Smooth muscle cell (in vitro differentiated cells): ENCODE measurements around the gene GDPD2. TPM values are rescaled to one million over a fixed set of nuclear protein-coding genes. Genes with fewer than 3 reads are reported as not detected.

Experiments used
- DNase-seq: peaks from one replicate; lab custom pipeline; 2025; ENCODE audit not compliant: unreplicated experiment; lab: John Stamatoyannopoulos, UW
- H2AFZ ChIP-seq: fragments of 200-600 bp; sonication (generic); 2 replicates; pipeline ENCODE4 v1.6.0; 2016; ENCODE audit warnings: antibody characterized with exemption, low read depth, mild to moderate bottlenecking
- H3F3A ChIP-seq: fragments of 200-600 bp; sonication (generic); 2 replicates; pipeline ENCODE4 v1.6.0; 2017; ENCODE audit warnings: antibody characterized with exemption, low read depth
- H3K27ac ChIP-seq: fragments of 200-600 bp; sonication (generic); 2 replicates; pipeline ENCODE4 v1.5.1; 2016; ENCODE audit warnings: low read depth, mild to moderate bottlenecking
- H3K27me3 ChIP-seq: fragments of 200-600 bp; sonication (generic); 2 replicates; pipeline ENCODE4 v1.6.1; 2016; ENCODE audit warnings: low read depth, mild to moderate bottlenecking
- H3K36me3 ChIP-seq: fragments of 200-600 bp; sonication (generic); 2 replicates; pipeline ENCODE4 v1.5.1; 2016; ENCODE audit warnings: low read depth
- H3K4me1 ChIP-seq: fragments of 200-600 bp; sonication (generic); 2 replicates; pipeline ENCODE4 v1.5.1; 2016; ENCODE audit warnings: low read depth
- H3K4me2 ChIP-seq: fragments of 200-600 bp; sonication (generic); 2 replicates; pipeline ENCODE4 v1.6.0; 2016; ENCODE audit warnings: mild to moderate bottlenecking
- H3K4me3 ChIP-seq: fragments of 200-600 bp; sonication (generic); 2 replicates; pipeline ENCODE4 v1.5.1; 2016; ENCODE audit warnings: mild to moderate bottlenecking
- H3K79me2 ChIP-seq: fragments of 200-600 bp; sonication (generic); 2 replicates; pipeline ENCODE4 v1.6.0; 2016; ENCODE audit warnings: low read depth, mild to moderate bottlenecking
- H3K9ac ChIP-seq: fragments of 200-600 bp; sonication (generic); 2 replicates; pipeline ENCODE4 v1.6.0; 2016; ENCODE audit warnings: low read depth
- H3K9me3 ChIP-seq: fragments of 200-600 bp; sonication (generic); replicated peaks from 2 replicates; pipeline ENCODE4 v1.5.1; 2016; ENCODE audit warnings: low read depth
- H4K20me1 ChIP-seq: fragments of 200-600 bp; sonication (generic); 2 replicates; pipeline ENCODE4 v1.6.0; 2016; ENCODE audit warnings: low read depth
- WGBS: methylation state at CpG from one replicate; pipeline ENCODE4 v1.1.7; 2016; ENCODE audit warnings: low lambda C conversion rate; 5-methylcytosine and 5-hydroxymethylcytosine counted together
- polyA plus RNA-seq: library from polyadenylated mRNA; unstranded; fragments of >200 nt; fragmentation: Nextera tagmentation; extraction: Ambion mirVana; gene quantifications from 2 replicates; pipeline ENCODE4 v1.2.1, GENCODE V29; 2016
- total RNA-seq: library from RNA; depleted of rRNA; stranded (reverse); fragments of >200 nt; gene quantifications from 2 replicates; pipeline ENCODE4 v1.2.3, GENCODE V29; 2014
- TF ChIP-seq, protein P1 (sequence below): fragments of 200-600 bp; sonication (generic); IDR thresholded peaks from 2 replicates; pipeline ENCODE4 v1.5.1; 2017; ENCODE audit warnings: borderline replicate concordance, mild to moderate bottlenecking, antibody characterized with exemption; ENCODE audit not compliant: insufficient read depth, poor library complexity, severe bottlenecking

GDPD2 gene
- total and polyA plus RNA-seq, 2 experiments from 2014 or later: not detected

DNA sequence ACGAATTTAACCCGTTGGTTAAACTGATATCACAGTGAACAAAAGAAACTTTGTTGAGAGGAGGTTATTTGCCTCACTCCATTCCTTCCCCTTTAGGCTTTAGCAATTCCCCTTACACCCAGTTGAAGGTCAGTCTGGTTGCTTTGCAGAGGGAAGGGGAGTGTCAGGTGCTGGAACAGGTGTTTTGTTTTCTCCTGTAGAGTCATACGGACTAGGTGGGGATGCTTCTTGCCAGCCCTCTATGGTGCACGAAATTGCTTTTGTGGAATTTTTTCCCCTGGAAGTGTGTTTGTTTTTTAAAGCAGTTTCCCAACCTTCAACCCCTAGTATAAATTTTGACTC is 54.6 kb downstream of the GDPD2 start:
- no peak overlapping the region for H3K4me3 ChIP-seq
- H3K36me3 ChIP-seq: no peaks in the 10 kb centered on the region
- TF ChIP-seq, protein P1, sequence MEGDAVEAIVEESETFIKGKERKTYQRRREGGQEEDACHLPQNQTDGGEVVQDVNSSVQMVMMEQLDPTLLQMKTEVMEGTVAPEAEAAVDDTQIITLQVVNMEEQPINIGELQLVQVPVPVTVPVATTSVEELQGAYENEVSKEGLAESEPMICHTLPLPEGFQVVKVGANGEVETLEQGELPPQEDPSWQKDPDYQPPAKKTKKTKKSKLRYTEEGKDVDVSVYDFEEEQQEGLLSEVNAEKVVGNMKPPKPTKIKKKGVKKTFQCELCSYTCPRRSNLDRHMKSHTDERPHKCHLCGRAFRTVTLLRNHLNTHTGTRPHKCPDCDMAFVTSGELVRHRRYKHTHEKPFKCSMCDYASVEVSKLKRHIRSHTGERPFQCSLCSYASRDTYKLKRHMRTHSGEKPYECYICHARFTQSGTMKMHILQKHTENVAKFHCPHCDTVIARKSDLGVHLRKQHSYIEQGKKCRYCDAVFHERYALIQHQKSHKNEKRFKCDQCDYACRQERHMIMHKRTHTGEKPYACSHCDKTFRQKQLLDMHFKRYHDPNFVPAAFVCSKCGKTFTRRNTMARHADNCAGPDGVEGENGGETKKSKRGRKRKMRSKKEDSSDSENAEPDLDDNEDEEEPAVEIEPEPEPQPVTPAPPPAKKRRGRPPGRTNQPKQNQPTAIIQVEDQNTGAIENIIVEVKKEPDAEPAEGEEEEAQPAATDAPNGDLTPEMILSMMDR: no peak
- no peaks in the 10 kb centered on the region for H3K27me3 ChIP-seq
- DNase-seq: no peak
- no peaks in the 10 kb centered on the region for H4K20me1 ChIP-seq
- H2AFZ ChIP-seq: no peak overlapping the region
- peak overlapping the region; percentile 99 for H3K27ac ChIP-seq
- peak overlapping the region; percentile 81 for H3K4me2 ChIP-seq
- 38% methylated on average over 4 of the region's 4 CpGs for WGBS
- peak overlapping the region; percentile 93 for H3K9ac ChIP-seq
- no peaks in the 10 kb centered on the region for H3F3A ChIP-seq
- H3K4me1 ChIP-seq: peaks cover 54% of the 10 kb centered on the region
- no peaks in the 10 kb centered on the region for H3K79me2 ChIP-seq
- H3K9me3 ChIP-seq: no peaks in the 10 kb centered on the region

DNA sequence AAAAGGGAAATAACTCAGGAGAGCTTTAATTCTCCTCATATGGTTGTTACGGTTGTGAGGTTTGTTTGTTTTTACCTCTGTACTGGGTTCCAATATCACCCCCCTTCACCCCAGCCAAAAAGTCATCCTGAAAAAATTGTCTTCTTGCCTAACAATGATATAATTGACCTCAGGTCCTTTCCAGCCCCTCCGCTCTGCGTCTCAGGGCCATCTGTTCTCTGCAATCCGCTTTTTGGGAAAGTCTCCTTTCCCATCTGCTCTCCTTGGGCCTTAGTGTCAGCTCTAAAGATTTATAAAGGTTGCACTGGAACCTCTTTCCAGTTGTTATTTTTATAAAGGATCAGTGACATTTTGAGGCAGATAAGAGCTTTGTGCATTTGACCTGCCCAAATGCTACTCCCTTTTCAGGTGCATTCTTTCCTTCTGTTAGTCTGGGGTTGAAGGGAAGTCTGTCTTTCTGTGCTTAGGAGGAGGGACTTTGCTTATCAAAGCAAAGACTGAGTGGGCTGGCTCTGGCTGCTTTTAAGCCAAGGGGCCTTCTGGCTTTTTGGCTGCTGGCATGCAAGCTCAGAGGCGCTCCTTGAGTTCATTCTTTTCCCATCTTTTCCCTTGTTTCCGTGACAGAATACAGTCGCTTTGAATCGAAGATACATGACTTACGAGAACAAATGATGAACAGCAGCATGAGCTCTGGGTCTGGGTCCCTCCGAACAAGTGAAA is 55.6 kb downstream of the GDPD2 start:
- TF ChIP-seq, protein P1: no peak
- peaks cover 8% of the 10 kb centered on the region for H3K79me2 ChIP-seq
- H3K36me3 ChIP-seq: no peaks in the 10 kb centered on the region
- no peaks in the 10 kb centered on the region for H3K27me3 ChIP-seq
- peaks cover 54% of the 10 kb centered on the region for H3K4me1 ChIP-seq
- no peaks in the 10 kb centered on the region for H3F3A ChIP-seq
- peak overlapping the region; percentile 81 for H3K4me2 ChIP-seq
- peak overlapping the region; percentile 99 for H3K27ac ChIP-seq
- no peak overlapping the region for H2AFZ ChIP-seq
- no peaks in the 10 kb centered on the region for H4K20me1 ChIP-seq
- peak overlapping the region; percentile 93 for H3K9ac ChIP-seq
- H3K4me3 ChIP-seq: peak overlapping the region; percentile 33
- no peak for DNase-seq
- 49% methylated on average over 10 of the region's 10 CpGs for WGBS
- no peaks in the 10 kb centered on the region for H3K9me3 ChIP-seq

DNA sequence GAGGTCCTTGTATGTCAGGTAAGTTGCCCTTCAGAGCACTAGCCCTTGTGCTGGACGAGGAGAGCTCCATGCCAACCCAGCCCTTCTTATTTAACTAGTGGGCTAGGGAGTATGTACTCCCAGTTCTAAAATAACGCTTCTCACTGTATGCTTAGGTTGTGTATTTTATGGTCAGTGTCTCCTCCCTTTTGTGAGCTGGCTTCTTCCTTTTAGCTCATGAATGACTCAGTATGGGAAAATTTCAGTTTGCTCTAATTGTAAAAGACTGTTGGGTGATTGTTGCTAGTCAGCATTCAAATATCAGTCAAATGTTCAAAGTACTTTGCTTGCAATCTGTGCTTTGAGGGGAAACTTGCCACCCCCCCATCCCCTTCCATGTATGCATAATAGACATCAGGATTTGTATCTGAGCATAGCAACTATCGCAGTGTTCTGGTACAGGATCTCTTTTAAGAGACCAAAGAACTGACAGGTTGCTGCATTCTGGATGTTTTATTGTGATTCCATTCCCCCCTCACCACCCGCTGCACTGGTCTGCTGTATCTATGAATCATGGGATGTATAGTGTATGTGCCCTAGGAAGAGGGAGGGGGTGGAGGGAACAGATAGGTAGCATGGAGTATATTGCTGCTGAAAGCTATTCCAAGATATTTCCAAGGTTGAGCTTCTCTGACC is 56.3 kb downstream of the GDPD2 start:
- Histone ChIP-seq H3K4me3 (peak overlapping the region; percentile 33), H3K4me1 (peaks cover 54% of the 10 kb centered on the region), H3K36me3 (no peaks in the 10 kb centered on the region), H3K27ac (peak overlapping the region; percentile 99), H3K9me3 (no peaks in the 10 kb centered on the region), H3K4me2 (peak overlapping the region; percentile 81), H3F3A (no peaks in the 10 kb centered on the region), H3K79me2 (peaks cover 8% of the 10 kb centered on the region), H3K9ac (peak overlapping the region; percentile 93), H2AFZ (no peak overlapping the region), H4K20me1 (peaks cover 4% of the 10 kb centered on the region), H3K27me3 (no peaks in the 10 kb centered on the region)
- TF ChIP-seq, protein P1: no peak
- no peak for DNase-seq
- WGBS: 40% methylated on average over 4 of the region's 4 CpGs
